D721Med (cell line): Measurements from ENCODE around the gene CLDN18.

Experiments
- DNase-seq: peaks from one replicate; pipeline ENCODE4 v3.0.0; 2011; ENCODE audit warnings: low spot score; ENCODE audit not compliant: insufficient read length
- FAIRE-seq: peaks from 2 replicates; lab custom pipeline; 2011; peaks lifted over from hg19 to GRCh38; lab: Jason Lieb, UNC
- TF ChIP-seq, protein P1 (sequence below): IDR thresholded peaks from 2 replicates; pipeline ENCODE4 v1.5.1; 2012; ENCODE audit warnings: mild to moderate bottlenecking, control low read depth; ENCODE audit not compliant: insufficient read depth; ENCODE audit errors: missing control alignments

The CLDN18 gene

GRCh38 chr3:138062037-138062436, 52.1 kb downstream of the CLDN18 start:
- TF ChIP-seq, protein P1, sequence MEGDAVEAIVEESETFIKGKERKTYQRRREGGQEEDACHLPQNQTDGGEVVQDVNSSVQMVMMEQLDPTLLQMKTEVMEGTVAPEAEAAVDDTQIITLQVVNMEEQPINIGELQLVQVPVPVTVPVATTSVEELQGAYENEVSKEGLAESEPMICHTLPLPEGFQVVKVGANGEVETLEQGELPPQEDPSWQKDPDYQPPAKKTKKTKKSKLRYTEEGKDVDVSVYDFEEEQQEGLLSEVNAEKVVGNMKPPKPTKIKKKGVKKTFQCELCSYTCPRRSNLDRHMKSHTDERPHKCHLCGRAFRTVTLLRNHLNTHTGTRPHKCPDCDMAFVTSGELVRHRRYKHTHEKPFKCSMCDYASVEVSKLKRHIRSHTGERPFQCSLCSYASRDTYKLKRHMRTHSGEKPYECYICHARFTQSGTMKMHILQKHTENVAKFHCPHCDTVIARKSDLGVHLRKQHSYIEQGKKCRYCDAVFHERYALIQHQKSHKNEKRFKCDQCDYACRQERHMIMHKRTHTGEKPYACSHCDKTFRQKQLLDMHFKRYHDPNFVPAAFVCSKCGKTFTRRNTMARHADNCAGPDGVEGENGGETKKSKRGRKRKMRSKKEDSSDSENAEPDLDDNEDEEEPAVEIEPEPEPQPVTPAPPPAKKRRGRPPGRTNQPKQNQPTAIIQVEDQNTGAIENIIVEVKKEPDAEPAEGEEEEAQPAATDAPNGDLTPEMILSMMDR = no peak
- FAIRE-seq = no peak
- no peak for DNase-seq

DNA sequence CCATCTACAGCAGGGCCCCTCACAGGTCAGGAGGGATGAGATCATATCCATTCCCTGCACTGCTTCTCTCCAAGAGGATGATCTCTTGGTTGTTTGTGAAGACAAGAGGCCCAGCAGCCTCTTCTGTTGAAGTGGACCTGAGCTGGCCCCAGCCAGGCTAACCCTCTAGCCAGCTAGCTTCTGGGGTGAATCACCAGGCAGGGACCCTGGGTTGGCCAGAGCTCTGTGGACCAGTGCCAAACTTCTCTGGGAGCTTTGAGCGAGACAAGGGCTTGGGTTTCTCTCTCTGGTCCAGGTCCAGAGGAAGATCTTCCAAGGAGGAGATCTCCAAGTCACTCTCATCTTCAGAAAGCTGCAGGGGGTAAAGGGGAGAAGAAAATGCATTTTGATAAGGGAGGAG, 52.7 kb downstream of the CLDN18 start:
- DNase-seq (no peak), FAIRE-seq (no peak)
- TF ChIP-seq, protein P1 = no peak

- TF ChIP-seq, protein P1 = no peak
- no peak for DNase-seq
- no peak for FAIRE-seq
Observed at GRCh38 chr3:138063416-138063815, 53.5 kb downstream of the CLDN18 start.

DNA sequence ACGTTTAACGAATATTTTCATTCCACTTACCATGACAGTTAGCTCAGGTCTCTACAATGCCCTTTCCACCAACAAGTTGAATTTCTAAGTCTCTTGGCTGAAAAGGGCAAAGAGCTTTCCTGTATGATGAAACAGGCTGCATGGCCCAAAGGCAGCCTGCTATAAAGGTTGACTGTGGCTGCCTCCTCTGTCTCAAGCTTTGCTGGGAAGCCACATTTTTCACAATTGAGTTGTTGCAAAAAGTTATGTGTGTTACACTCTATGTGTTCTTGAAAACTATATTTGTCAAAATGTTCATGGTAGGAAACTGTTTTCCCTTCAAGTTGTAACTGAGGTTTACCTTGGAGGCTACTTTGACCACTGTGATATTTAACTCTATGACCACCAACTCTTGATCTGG, 56.0 kb downstream of the CLDN18 start:
- TF ChIP-seq, protein P1 = no peak
- FAIRE-seq (no peak), DNase-seq (no peak)

DNA sequence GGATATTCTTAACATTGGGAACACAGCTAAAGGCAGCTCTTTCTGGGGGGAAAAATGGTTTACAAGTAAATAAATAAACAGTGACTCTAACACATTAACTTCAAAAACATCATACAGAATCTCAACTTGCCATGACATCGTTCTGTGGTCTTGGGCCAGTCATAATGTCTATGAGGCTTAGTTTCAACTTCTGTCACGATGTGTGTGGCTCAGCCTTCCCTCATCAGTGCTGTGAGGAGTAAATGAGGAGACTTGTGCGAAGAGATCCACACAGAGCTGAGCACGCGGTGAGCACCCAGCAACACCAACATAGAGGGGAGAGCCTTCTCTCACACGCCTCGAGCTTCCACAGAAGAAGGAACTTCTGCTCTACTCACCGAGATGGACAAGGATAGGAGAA, 56.4 kb downstream of the CLDN18 start:
- TF ChIP-seq, protein P1 = no peak
- FAIRE-seq = no peak

GRCh38 chr3:138066972-138067371, 57.0 kb downstream of the CLDN18 start:
- DNase-seq (no peak), FAIRE-seq (no peak)
- TF ChIP-seq, protein P1 = no peak

More for the DNA sequence above, 56.4 kb downstream of the CLDN18 start:
- DNase-seq = no peak

- TF ChIP-seq, protein P1 = no peak
- DNase-seq (no peak), FAIRE-seq (no peak)
Observed at GRCh38 chr3:138068046-138068445, 58.1 kb downstream of the CLDN18 start.
